GM18909 (cell line): Measurements from ENCODE around the gene SHISA5.
"Not testable (repeated sequence)": the region's sequence is repeated elsewhere in the genome, so short reads cannot be mapped to it uniquely, and the experiment has no call there.

Experiments used
- ATAC-seq: cut with Tn5 transposase; IDR thresholded peaks from one replicate; pipeline ENCODE4 v1.9.1; 2021; ENCODE audit warnings: mild to moderate bottlenecking; ENCODE audit not compliant: unreplicated experiment, poor library complexity

SHISA5 gene

DNA sequence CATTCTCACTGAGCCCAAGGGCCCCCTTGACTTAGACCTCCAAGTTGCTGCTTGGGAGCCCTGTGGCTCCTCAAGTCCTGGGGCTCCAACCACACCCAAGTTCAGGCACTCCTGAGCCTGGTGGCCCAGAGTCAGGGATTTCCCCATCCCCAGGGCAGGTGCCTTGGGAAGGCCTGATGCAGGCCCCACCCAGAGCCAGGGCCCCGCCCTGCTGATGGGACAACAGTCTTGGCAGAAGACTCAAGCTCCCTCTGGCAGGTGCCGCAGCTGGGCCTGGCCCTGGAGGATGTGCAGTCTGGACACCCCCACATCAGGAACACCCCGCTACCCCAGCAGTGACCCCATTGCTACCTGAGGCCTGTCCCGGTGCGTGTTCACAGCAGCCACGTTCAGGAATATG is 17.7 kb upstream of the SHISA5 start:
- no peak for ATAC-seq

DNA sequence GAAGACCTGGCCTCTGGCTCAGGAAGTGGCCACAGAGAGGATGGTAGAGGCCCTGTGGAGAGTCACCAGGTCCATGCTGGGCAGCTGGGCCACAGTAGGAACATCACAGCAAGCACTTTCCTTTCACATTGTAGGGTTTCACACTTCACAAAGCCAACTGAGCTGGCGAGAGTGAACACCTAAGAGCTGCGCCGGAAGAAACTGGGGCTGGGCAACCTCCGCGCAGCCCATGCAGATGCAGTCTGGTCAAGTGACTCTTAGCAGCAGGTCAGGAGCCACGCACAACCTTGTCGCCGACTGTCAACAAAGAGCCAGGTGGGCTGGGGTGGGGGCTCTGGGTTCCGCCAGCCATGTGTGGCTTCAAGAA is 15.3 kb upstream of the SHISA5 start:
- ATAC-seq: no peak

DNA sequence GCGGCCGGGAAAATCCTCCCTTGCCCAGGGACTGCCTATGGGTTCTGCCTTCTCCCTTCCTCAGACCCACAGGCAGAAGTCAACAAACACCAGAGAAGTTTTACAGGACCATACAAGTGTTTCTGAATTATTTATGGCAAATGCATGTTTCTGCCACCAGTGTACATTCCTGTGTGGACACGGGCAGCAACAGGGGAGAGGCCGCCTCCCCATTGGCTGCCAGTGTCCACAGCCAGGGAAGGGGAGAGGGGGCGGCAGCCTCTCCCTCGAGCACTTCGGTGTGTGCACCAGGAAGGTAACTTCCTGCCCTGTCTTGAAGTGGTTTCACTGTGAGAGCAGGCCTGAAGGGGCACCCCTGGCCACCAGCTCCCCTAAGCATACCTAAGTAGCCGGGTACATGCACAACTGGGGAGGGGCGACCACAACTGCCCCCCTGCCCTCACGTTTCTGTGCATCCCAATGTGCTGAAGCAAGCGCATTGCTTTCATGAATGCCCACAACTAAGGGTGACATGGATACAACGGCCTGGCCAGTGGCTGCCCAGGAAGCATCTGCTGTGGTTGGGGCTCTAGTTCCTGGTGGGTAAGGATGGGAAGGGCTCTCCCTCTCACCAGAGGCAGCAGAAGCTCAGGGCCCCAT is 14.8 kb upstream of the SHISA5 start:
- no peak for ATAC-seq

DNA sequence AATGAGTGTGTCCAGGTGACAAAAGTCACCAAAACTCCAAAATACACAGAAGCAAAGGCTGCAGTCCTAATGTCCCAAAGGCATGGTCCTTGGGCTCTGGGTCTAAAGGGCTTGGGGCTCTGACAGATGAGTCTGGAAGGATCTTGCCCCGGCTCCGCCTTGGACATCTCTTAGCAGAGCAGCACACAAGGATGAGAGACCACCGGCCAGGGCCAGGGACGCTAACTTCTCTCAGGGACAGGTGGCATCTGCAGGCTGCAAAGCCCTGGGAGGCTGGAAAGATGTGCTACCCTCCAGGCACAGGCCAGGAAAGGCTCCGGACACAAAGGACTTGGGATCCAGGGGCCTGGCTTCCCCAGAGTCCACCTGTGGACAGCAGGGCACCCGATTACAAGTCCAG is 14.1 kb upstream of the SHISA5 start:
- no peak for ATAC-seq

DNA sequence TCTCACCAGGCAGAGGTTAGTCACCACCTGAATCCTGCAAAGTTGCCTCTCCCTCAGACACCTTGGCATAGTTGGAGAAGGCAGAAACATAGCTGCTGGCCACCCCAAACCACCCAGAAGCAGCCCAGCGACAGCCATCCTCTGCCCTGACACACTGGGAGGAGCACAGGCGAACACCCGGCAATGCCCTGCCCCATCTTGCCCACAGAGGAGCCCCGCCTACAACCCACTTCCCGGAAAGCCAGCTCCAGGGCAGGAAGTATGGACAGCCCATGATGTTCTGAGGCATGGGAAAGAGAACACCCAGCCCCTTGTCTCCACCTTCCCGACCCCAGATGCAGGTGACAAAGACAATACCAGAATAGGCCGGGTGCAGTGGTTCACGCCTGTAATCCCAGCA is 12.6 kb upstream of the SHISA5 start:
- no peak for ATAC-seq

DNA sequence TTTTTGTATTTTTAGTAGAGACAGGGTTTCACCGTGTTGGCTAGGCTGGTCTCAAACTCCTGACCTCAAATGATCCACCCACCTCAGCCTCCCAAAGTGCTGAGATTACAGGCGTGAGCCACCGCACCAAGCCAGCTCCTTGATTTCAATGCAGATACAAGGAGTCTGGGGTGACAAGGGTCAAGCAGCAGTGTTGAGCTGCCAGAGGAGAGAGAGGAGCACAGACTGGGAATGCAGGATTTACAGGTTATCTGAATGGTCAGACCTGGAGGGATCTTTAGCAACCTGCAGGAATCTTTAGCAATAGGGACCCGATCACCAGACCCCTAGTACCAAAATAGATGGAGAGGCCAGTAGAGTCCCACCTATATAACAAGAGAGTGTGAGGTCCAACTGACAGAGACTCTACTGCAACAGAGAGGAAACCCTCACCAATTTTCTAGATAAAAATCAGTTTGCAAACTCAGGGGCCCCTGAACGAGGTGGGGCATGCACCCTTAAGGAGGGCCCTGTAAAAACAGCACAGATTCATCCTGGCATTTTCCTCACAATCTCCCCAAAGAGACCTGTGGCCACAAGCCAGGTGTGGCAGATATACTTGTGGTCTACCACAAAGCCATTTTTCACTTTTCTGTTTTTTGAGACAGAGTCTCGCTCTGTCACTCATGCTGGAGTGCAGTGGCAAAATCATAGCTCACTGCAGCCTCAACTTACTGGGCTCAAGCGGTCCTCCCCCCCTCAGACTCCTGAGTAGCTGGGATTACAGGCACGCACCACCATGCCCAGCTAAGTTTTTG is 10.7 kb upstream of the SHISA5 start:
- ATAC-seq: no peak

DNA sequence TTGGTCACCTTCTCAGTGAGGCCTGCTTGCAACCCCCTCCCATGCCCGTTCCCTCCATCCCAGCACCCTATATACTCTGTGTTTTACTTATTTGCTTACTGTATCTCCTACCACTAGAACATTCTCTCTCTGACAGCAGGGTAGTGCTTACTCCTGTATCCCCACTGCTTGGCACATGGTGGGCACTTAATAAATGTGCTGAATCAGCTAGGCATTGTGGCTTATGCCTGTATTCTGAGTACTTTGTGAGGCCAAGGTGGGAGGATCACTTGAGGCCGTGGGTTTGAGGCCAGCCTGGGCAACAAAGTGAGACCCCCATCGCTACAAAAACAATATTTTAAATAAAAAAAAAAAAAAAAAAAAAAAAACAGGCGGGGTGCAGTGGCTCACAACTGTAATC is 7.6 kb upstream of the SHISA5 start:
- no peak for ATAC-seq

DNA sequence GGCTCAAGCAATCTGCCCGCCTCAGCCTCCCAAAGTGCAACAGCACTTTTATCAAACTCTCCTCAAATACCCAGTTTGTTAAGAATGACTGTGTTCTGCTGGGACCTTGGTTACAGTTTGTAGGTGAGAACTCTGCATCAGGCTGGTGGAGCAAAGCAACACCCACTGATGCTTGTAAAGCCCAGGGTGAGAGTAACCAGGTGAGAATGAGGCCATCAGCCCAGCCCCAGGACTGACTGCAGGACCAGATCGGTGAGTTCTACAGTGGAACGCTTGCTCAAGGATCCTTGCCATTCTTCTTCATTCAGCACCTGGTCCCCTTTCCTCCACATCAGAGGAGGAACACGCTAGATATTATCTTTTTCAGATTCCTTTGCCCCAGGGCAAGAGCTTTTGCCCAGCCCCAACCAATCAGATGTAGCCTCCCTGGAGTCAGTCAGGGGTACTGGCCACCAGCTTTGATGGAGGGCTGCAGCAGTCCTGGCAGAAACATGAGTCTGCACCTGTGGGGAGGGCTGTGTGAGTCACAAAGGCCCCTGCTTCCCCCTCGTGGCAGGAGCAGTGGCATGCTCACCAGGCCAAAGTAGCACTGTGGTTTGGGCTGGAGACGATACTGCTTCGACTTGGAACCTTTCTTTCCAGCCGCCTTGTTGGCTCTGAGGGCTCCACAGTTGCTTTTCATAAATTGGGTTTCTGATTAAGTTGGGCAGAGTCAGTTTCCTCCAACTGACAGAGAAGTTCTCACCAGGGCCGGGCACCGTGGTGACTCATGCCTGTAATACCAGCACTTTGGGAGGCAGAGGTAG is 3.5 kb upstream of the SHISA5 start:
- peak; percentile 62 for ATAC-seq

DNA sequence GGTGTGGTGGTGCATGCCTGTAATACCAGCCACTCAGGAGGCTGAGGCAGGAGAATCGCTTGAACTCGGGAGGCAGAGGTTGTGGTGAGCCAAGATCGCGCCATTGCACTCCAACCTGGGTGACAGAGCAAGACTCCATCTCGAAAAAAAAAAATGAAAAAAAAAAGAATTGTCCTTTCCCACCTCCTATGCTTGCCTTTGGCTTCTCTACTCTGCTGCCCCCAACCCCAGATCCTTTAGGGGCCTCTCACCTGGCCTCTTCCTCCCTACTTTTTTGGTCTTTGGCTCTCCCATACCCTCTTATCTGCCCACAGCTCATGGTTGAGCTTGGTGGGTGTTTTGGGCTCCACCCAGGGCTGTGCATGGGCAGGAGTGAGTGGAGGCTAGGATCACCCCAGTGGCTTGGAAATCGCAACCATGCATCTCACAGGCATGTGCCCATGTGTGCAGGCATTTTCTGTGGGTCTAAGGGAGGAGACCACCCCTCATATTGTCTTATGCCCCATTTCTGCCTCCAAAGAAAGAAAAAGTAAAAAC is 2.1 kb upstream of the SHISA5 start:
- no peak for ATAC-seq

DNA sequence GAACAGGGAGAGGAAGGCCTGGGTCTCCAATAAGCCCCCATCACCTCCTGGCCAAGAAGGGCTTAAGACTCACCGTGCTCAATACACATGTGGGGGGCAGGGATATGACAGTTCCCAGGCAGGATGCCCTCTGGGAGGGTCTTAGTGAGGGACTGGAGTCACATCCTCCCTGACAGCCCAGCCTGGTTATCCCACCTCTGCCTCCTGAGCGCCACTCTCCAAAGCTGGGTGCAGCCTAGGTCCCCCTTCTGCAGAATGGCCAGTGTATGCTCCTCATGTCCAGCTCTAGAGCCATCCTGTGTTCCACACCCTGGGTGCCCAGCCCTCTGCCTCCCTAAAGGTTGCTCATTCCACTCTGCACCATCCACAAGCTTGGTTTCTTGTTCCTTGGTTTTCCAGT is 1.2 kb upstream of the SHISA5 start:
- ATAC-seq: no peak

DNA sequence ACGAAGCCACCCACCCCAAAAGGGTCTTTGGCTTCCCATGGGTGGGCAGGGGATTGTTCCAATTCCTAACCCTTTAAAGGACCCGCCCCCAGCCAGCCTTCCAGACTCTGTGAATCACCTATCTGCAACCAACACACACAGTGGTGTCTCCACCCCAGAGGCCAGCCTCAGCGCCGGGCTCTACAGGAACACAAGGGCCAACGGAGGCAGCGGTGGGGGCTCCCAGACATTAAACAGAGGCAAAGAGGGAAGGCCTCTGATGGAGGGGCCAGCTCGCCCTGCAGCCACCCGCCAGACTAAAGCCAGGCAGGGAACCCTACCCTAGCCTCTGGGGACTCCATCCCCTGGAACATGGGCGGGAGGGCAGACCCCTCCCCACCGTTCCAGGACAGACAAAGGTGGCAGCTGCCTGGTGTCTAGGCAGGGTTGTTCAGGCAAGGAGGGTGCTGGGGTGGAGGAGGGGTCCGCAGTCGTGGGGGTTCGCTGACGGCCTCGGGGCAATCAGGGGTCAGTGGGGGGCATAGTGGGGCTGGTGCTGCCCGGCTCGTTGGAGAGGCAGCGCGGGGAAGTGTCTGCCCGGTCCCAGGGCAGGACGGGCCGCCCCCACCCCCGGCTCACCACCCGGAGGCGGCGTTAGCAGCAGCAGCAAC is 448 bp downstream of the SHISA5 start:
- ATAC-seq: no peak

DNA sequence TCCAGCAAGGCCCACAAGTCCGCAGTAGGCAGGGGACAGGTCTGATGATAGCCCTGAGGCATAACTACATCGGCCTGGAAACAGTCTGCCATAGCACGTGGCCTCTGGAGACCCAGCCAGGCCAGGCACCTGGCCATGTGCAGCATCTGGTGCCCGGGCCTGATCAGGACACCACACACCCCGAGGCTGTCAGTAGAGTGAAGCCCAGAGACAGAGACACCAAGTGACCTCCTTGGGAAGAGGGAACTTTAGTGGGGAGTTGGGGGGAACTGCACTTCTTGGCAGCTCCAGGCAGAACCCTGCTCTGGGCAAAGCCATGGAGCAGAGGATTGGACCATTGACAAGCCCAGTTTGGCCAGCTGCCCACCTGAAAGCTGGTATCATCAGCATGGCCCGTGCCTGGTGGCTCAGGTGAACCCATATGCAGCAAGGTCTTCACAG is 1.2 kb downstream of the SHISA5 start:
- ATAC-seq: no peak

DNA sequence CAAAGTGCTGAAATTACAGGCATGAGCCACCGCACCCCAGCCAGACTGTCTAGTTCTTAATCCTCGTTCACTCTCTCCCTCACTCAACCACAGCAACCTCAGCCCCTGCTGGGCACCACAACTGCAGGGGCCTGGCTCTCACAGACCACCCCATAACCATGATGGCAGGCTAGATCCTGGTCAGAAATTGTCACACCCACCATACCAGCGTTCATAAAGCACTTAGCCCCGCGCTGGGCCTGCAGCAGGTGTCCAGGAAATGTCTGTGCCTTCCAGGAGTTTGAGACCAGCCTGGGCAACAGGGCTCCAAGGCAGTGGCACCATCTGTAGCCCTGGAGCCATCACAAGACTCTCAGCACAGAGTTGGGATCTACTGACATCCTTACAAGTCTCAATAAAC is 1.9 kb downstream of the SHISA5 start:
- ATAC-seq: no peak

DNA sequence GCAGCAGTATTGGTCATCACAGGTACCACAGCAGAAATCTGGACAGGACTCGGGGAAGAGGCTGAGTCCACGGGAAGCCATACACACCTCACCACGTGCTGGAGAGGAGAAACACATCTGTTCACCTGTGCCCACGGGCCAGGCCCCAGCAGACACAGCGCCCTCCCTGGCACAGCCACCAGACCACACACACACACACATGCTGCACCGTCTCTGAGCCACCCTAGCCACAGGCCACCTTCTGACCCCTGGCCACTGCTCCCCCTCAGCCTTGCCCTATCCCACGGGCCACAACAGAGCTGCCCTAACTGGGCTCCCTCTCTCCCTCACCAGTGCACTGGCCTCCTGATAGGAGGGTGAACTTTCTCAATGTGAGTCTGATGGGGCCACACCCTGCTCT is 2.8 kb downstream of the SHISA5 start:
- ATAC-seq: no peak

DNA sequence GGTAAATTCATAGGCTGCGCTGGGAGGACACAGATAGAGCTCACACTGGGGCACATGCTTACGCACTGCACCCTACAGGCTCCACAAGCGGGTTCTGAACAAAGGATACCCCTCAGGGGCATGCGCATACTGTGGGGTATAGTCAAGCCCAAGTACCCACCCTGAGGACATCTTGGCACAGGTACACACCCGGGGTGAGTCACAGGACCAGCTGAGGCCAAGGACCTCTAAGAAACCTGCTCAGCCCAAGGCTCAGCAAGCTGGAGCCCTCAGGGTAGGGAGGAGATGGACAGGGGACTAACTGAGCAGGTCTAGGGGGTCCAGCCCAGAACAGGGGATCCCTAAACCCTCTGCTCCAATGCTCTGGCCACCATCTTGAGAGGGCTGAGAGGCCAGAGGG is 3.3 kb downstream of the SHISA5 start:
- ATAC-seq: no peak

DNA sequence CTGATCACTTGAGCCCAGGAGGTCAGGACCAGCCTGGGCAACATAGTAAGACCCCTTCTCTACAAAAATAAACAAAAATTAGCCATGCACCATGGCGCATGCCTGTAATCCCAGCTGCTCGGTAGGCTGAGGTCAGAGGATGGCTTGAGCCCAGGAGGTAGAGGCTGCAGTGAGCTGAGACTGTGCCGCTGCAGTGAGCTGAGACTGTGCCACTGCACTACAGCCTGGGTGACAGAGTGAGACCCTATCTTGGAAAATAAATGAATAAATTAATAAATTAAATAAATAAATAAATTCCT is 10.8 kb downstream of the SHISA5 start:
- ATAC-seq: no peak

DNA sequence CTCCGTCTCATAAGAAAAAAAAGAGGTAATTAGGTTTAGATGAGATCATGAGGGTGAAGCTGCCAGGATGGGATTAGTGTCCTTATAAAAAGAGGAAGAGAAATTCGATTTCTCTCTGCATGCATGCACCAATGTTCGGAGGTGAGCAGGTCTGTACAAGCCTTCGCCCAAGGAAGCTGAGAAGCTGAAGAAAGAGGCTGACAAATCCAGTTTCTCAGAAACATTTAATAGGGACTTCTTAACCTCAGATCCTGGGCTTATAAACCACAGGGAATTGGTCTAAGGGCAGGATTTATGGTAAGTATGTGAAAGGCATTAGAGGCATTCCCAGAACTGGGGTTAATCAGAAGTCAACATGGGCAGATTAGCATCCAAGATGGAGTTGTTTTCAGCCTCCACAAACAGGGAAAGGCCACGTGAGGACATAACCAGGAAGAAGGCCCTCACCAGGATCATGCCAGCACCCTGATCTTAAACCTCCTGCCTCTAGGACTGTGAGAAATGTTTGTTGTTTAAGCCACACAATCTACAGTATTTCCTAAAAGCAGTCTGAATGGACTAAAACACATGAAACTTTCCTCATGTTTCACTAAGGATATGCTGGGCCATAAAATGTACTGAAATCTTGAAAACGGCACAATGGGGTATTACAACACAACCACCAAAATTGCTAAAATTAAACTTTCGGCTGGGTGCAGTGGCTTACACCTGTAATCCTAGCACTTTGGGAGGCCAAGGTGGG is 11.3 kb downstream of the SHISA5 start:
- ATAC-seq: no peak

DNA sequence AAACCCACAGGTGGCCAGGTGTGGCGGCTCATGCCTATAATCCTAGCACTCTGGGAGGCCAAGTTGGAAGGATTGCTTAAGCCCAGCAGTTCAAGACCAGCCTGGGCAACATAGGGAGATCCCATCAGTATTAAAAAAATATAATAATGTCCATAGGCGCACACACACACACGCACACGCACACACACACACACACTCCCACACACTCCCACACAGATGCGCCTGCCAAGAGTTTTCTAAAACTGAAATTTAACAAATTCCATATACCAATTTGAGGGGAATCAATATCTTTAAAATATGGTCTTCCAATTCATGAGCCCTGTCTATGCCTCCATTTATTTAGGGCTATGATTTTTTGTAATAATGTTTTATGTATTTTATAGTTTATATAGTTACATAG is 17.0 kb downstream of the SHISA5 start:
- ATAC-seq: no peak

DNA sequence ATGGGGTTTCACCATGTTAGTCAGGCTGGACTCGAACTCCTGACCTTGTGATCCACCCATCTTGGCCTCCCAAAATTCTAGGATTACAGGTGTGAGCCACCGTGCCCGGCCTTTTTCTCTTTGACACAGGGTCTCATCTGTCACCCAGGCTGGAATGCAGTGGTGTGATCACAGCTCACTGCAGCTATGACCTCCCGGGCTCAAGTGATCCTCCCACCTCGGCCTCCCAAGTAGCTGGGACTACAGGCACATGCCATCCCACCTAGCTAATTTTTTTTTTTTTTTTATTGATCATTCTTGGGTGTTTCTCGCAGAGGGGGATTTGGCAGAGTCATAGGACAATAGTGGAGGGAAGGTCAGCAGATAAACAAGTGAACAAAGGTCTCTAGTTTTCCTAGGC is 21.2 kb downstream of the SHISA5 start:
- not testable (repeated sequence) for ATAC-seq

DNA sequence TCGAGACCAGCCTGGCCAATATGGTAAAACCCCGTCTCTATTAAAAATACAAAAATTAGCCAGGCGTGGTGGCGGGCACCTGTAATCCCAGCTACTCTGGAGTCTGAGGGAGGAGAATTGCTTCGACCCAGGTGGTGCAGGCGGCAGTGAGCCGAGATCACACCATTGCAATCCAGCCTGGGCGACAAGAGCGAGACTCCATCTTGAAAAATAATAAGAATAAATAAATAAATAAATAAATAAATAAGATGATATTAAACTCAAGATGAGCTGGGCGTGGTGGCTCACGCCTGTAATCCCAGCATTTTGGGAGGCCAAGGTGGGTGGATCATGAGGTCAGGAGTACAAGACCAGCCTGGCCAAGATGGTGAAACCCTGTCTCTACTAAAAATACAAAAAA is 23.1 kb downstream of the SHISA5 start:
- ATAC-seq: not testable (repeated sequence)
